Measurements from ENCODE around the gene FIBIN. TPM values are rescaled to one million over a fixed set of nuclear protein-coding genes. Genes with fewer than 3 reads are reported as not detected.

Gene FIBIN
- total RNA-seq, 1 donor from 2014 or later, result 8.9 TPM

- Mint-ChIP-seq H3K36me3 (no peaks in the 10 kb centered on the region), H3K9me3 (no peaks in the 10 kb centered on the region), H3K4me3 (no peak overlapping the region), H3K27me3 (ENCODE audit: low read depth) (no peaks in the 10 kb centered on the region), H3K27ac (no peak overlapping the region), H3K4me1 (peaks cover 18% of the 10 kb centered on the region)
- DNase-seq (ENCODE audit: low spot score in 2 of 2, unreplicated experiment in 2 of 2), result no peak
- TF ChIP-seq CTCF (IDR thresholded peaks at IDR 0.05; ENCODE audit: unreplicated experiment), result no peak
Measured at GRCh38 chr11:26948881-26949280, 45.0 kb upstream of the FIBIN start.

- Mint-ChIP-seq H3K4me1 (peaks cover 18% of the 10 kb centered on the region), H3K27me3 (ENCODE audit: low read depth) (no peaks in the 10 kb centered on the region), H3K4me3 (no peak overlapping the region), H3K9me3 (no peaks in the 10 kb centered on the region), H3K27ac (no peak overlapping the region), H3K36me3 (no peaks in the 10 kb centered on the region)
- TF ChIP-seq CTCF (IDR thresholded peaks at IDR 0.05; ENCODE audit: unreplicated experiment), result no peak
- no peak for DNase-seq (ENCODE audit: low spot score in 2 of 2, unreplicated experiment in 2 of 2)
Measured at GRCh38 chr11:26949846-26950245, 44.1 kb upstream of the FIBIN start.

GRCh38 chr11:26950260-26950719 is 43.6 kb upstream of the FIBIN start:
- Mint-ChIP-seq H3K27ac (no peak overlapping the region), H3K36me3 (no peaks in the 10 kb centered on the region), H3K4me3 (no peak overlapping the region), H3K27me3 (ENCODE audit: low read depth) (no peaks in the 10 kb centered on the region), H3K4me1 (peaks cover 18% of the 10 kb centered on the region), H3K9me3 (no peaks in the 10 kb centered on the region)
- DNase-seq (ENCODE audit: low spot score in 2 of 2, unreplicated experiment in 2 of 2), result no peak
- no peak for TF ChIP-seq CTCF (IDR thresholded peaks at IDR 0.05; ENCODE audit: unreplicated experiment)

DNA sequence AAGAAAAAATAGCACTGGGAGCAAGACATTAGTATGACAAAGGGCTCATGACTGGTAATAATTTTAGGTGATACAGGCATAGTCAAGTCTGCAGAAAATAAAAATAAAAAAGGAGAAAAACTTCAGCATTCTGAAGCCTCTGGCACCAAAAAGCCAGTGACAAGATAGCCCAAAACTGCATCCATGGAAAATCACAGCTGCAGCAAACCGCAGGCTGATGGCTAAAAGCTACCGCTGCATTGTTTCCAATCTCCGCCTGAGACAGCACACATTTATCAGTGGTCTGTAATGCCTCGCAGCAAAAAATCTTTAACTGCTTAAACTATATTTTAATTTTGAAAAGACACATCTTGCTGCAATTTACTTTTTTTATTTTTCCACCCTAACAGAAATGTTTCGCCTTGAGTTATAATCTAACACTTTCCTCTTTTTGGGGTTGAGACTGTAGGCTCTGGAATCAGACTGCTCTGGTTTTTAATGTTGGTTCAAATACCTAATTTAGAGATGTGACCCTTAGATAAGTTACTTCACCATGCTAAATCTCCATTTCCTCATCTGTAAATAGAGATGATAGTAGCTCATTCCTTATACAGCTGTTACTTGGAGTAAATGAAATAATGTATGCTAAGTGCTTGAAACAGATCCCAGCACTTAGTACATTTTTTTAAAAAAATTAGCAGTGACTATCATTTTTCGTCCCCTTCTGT is 42.0 kb upstream of the FIBIN start:
- DNase-seq (ENCODE audit: low spot score in 2 of 2, unreplicated experiment in 2 of 2), result no peak
- no peak overlapping the region for H3K4me3 Mint-ChIP-seq
- H3K9me3 Mint-ChIP-seq, result no peaks in the 10 kb centered on the region
- no peaks in the 10 kb centered on the region for H3K27me3 Mint-ChIP-seq (ENCODE audit: low read depth)
- peaks cover 18% of the 10 kb centered on the region for H3K4me1 Mint-ChIP-seq
- no peaks in the 10 kb centered on the region for H3K36me3 Mint-ChIP-seq
- no peak for TF ChIP-seq CTCF (IDR thresholded peaks at IDR 0.05; ENCODE audit: unreplicated experiment)
- H3K27ac Mint-ChIP-seq, result peak overlapping the region; percentile 44

- Mint-ChIP-seq H3K9me3 (no peaks in the 10 kb centered on the region), H3K27me3 (ENCODE audit: low read depth) (no peaks in the 10 kb centered on the region), H3K4me3 (no peak overlapping the region), H3K36me3 (no peaks in the 10 kb centered on the region), H3K4me1 (peaks cover 14% of the 10 kb centered on the region), H3K27ac (no peak overlapping the region)
- TF ChIP-seq CTCF (IDR thresholded peaks at IDR 0.05; ENCODE audit: unreplicated experiment), result no peak
- DNase-seq (ENCODE audit: low spot score in 2 of 2, unreplicated experiment in 2 of 2), result no peak
Measured at GRCh38 chr11:26953770-26954392, 40.0 kb upstream of the FIBIN start.
